ENCODE data around the gene ALAD. TPM values are rescaled to one million over a fixed set of nuclear protein-coding genes. Genes with fewer than 3 reads are reported as not detected.
A peak's percentile ranks its signal among the peaks of the same experiment; 100 is the strongest.
"Not testable (repeated sequence)": the region's sequence is repeated elsewhere in the genome, so short reads cannot be mapped to it uniquely, and the experiment has no call there.

The ALAD gene
- 10 to 100 TPM; 44.6 to 81.4 (median 62.2) TPM for total RNA-seq

DNA sequence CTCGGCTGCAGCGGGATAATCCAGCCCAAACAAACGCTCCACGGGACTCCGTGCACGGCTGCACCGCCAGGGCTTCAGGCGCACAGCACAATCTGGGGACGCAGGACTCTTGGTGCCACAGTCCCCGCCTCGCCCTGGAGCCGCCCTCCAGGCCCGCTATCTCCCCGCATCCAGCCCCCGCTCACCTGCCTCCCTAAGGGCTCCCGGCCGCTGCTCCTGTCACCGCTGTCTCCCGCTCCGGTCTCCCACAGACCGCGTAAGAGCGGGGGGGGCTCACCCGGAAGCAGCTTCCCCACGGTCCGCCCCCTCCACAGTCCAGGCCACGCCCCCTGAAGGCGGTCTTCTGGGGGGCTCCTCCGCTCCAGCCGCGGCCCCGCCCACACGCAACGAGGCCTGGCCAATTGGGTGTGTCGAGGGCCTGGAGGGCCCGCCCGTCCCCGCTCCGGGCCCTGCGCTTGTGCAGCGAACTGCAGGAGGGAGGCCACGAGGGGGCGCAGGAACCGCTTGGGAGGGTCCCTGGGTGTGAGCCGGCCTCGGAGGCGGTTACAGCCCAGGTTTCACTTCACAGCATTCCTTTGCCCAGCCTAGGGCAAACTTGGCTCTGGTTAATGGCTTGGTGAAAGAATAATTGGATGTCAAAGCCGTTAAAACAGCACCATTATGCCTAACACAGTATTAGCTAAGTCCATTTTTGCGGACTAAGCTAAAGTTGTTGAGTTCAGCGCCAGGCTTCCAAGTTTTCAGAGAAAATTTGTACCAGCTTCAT, at the start of gene ALAD:
TSS of gene ALAD (minus strand) at position 258 of the 766 bp plus-strand sequence. CDS start 7,725 bp downstream, outside the sequence.
- H3K27ac ChIP-seq, result peak within 1 kb of the TSS; percentile 61 to 85 (median 68)
- peaks cover 0 to 30% (median 9%) of the 10 kb centered on the region in 4 donors for H3K4me1 ChIP-seq
- H3K4me3 ChIP-seq, result peak within 1 kb of the TSS; percentile 72 to 82 (median 79)
- H3K9me3 ChIP-seq, result no peaks in the 10 kb centered on the region
- H3K27me3 ChIP-seq, result no peaks in the 10 kb centered on the region
- TF ChIP-seq, protein P1, sequence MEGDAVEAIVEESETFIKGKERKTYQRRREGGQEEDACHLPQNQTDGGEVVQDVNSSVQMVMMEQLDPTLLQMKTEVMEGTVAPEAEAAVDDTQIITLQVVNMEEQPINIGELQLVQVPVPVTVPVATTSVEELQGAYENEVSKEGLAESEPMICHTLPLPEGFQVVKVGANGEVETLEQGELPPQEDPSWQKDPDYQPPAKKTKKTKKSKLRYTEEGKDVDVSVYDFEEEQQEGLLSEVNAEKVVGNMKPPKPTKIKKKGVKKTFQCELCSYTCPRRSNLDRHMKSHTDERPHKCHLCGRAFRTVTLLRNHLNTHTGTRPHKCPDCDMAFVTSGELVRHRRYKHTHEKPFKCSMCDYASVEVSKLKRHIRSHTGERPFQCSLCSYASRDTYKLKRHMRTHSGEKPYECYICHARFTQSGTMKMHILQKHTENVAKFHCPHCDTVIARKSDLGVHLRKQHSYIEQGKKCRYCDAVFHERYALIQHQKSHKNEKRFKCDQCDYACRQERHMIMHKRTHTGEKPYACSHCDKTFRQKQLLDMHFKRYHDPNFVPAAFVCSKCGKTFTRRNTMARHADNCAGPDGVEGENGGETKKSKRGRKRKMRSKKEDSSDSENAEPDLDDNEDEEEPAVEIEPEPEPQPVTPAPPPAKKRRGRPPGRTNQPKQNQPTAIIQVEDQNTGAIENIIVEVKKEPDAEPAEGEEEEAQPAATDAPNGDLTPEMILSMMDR (IDR thresholded peaks at IDR 0.05), result peak; percentile 90 to 98 (median 96)
- TF ChIP-seq POLR2A (IDR thresholded peaks at IDR 0.05), result peak; percentile 76 to 79
- H3K36me3 ChIP-seq, result no peaks in the 10 kb centered on the region
- DNase-seq, result peak; percentile 99 to 100 (median 100)

DNA sequence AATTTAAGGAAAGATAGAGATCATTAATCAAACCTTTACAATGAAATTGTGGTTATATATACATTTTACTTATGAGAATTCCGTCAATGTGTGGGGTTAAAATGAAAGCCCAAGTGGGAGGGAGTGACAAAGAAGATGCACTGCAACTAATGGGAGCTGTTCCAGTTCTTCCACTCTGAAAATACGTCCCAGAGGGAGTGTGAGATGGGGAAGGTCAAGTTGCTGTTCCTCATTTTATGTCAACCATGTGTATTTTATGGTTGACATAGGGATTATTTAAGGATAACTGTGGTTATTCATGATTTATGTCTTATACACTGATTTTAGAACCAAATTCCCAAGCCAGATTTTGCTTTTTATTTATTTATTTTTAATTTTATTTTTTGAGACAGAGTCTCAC, 48.3 kb upstream of the ALAD start:
- Histone ChIP-seq H3K4me3 (no peak overlapping the region), H3K4me1 (no peaks in the 10 kb centered on the region), H3K27me3 (no peaks in the 10 kb centered on the region), H3K36me3 (no peaks in the 10 kb centered on the region), H3K27ac (no peak overlapping the region), H3K9me3 (no peaks in the 10 kb centered on the region)
- DNase-seq, result no peak
- TF ChIP-seq POLR2A (IDR thresholded peaks at IDR 0.05), result no peak
- TF ChIP-seq, protein P1 (IDR thresholded peaks at IDR 0.05), result no peak

DNA sequence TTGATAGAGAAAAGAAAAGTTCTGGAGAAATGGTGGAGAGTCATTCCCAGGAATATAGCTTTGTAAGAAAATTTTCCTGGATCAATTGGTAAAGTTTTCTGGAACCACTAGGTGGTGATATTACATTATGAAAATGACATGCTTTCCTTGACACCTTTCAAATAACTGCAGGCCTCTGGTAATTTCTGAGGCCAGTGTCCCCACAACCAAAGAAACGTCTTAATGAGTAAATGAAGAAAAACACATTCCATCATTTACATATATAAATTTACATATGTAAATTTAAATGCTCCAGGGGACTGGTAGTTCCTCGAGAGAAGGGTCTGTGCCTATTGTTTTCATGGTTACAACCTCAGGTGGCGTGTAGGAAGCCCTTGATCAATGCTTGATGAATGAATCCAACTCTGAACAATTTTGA, 45.2 kb upstream of the ALAD start:
- no peak for DNase-seq
- no peaks in the 10 kb centered on the region for H3K27me3 ChIP-seq
- H3K36me3 ChIP-seq, result no peaks in the 10 kb centered on the region
- H3K27ac ChIP-seq, result no peak overlapping the region
- H3K4me1 ChIP-seq, result no peaks in the 10 kb centered on the region
- TF ChIP-seq, protein P1 (IDR thresholded peaks at IDR 0.05), result peak; percentile 38 to 90 (median 71)
- TF ChIP-seq POLR2A (IDR thresholded peaks at IDR 0.05), result no peak
- no peak overlapping the region for H3K4me3 ChIP-seq
- H3K9me3 ChIP-seq, result no peaks in the 10 kb centered on the region

DNA sequence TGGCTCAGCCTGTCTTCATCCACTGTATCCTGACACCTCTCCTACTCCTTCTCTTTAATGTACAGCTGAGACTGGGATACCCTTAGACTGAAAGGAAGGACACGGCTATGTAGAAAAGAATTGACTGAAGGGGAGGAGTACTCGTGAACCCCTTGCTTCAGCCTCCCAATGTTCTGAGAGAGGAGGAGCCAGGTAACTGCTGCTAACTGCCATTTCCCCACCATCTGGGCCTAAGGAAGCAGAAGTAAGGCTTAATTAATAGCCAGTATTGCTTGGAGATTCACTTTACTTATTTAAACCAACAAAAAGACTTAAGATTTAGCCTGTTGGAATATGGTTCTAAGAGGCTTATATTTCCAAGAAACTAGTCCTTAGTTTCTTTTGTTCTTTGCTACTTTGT, 43.7 kb upstream of the ALAD start:
- no peak for TF ChIP-seq POLR2A (IDR thresholded peaks at IDR 0.05)
- TF ChIP-seq, protein P1 (IDR thresholded peaks at IDR 0.05), result no peak
- no peak for DNase-seq
- no peaks in the 10 kb centered on the region for H3K9me3 ChIP-seq
- no peak overlapping the region for H3K4me3 ChIP-seq
- no peaks in the 10 kb centered on the region for H3K27me3 ChIP-seq
- H3K27ac ChIP-seq, result no peak overlapping the region
- H3K4me1 ChIP-seq, result no peaks in the 10 kb centered on the region
- no peaks in the 10 kb centered on the region for H3K36me3 ChIP-seq

DNA sequence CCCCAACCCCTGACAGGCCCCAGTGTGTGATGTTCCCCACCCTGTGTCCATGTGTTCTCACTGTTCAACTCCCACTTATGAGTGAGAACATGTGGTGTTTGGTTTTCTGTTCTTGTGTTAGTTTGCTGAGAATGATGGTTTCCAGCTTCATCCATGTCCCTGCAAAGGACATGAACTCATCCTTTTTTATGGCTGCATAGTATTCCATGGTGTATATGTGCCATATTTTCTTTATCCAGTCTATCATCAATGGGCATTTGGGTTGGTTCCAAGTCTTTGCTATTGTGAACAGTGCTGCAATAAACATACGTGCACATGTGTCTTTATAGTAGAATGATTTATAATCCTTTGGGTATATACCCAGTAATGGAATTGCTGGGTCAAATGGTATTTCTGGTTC, 36.6 kb upstream of the ALAD start:
- not testable (repeated sequence) for H3K4me1 ChIP-seq, H3K4me3 ChIP-seq, H3K9me3 ChIP-seq, DNase-seq, H3K27me3 ChIP-seq, H3K36me3 ChIP-seq, H3K27ac ChIP-seq

DNA sequence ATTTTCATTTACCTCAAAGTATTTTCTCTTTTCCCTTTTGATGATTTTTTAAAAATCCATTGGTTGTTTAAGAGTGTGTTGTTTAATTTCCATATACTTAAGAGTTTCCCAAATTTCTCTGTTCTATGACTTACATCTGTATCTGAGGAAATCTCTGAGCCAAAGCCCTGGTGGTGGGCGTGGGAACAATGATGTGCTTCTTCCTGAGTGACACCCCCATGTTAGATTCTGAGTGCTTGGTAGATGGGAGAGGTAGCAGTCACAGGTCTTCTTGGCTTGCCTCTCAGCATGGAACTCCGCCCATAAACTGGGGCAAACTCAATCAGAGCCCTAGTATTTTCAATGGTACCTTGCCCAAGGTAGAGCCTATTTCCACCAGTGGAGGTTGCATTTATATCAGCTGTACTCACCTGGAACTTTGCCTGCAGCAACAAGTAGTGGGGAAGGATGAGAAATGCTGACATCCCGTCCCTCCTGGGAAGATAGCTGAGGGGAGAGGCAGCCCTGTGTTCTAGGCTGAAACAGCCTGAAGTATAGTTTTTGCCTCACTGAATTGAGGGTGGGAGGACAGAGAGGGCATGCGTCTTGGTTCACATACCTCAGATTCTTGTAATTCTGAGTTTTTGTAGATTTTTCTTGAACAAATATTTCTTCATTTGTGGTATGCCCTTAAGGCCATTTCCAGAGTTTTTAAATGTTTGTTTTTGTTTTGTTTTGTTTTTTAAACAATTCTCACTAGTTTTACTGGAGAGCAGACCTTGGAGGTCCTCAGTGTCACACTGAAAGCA, 35.8 kb upstream of the ALAD start:
- TF ChIP-seq, protein P1 (IDR thresholded peaks at IDR 0.05), result no peak
- TF ChIP-seq POLR2A (IDR thresholded peaks at IDR 0.05), result no peak
- H3K9me3 ChIP-seq, result no peaks in the 10 kb centered on the region
- no peaks in the 10 kb centered on the region for H3K4me1 ChIP-seq
- H3K27me3 ChIP-seq, result no peaks in the 10 kb centered on the region
- H3K4me3 ChIP-seq, result no peak overlapping the region
- no peaks in the 10 kb centered on the region for H3K36me3 ChIP-seq
- no peak for DNase-seq
- H3K27ac ChIP-seq, result no peak overlapping the region
